B cell (primary cell): Measurements from ENCODE around the gene CACNG7. TPM values are rescaled to one million over a fixed set of nuclear protein-coding genes. Genes with fewer than 3 reads are reported as not detected.

ENCODE experiments used
- ATAC-seq: fragments of 200-7000 bp; cut with Tn5 transposase; one replicate; pipeline ENCODE4 v1.10.0; 2021; ENCODE audit warnings: low read depth, mild to moderate bottlenecking, moderate number of reproducible peaks, moderate library complexity
- CTCF ChIA-PET: fragments of 350-600 bp; sonication (Branson Sonifier 250); formaldehyde crosslinking; loops from one replicate; lab custom pipeline; 2021; ENCODE audit warnings: antibody characterized with exemption, inconsistent platforms; lab: Charles Lee
- POLR2A ChIA-PET: fragments of 350-600 bp; sonication (Branson Sonifier 250); formaldehyde crosslinking; loops from one replicate; lab custom pipeline; 2021; ENCODE audit warnings: antibody characterized with exemption; lab: Charles Lee
- DNase-seq: peaks from one replicate; pipeline ENCODE4 v3.0.0; 2013
- H2AFZ ChIP-seq: 2 replicates; pipeline ENCODE4 v1.6.1; 2012; ENCODE audit warnings: mild to moderate bottlenecking, low read depth, low read length; ENCODE audit not compliant: insufficient read depth, poor library complexity, severe bottlenecking
- H3K27ac ChIP-seq, 2 donors: 1 replicate in 1 of 2; 2 replicates in 1 of 2; pipeline ENCODE4 v1.5.1; 2012 to 2013; ENCODE audit warnings: low read length in 2 of 2, mild to moderate bottlenecking in 2 of 2, moderate library complexity in 1 of 2
- H3K27me3 ChIP-seq, 4 experiments: fragments of 200-600 bp in 1 of 4; sonication (generic) in 1 of 4; replicated peaks in 1 of 4; 1 replicate in 2 of 4; 2 replicates in 2 of 4; pipeline versions ENCODE4 v1.6.1 to v1.7.0; 2013 to 2016; ENCODE audit warnings: low read length in 3 of 4, mild to moderate bottlenecking in 2 of 4, mixed read lengths in 1 of 4, moderate library complexity in 1 of 4; ENCODE audit not compliant: insufficient read depth in 4 of 4, control insufficient read depth in 3 of 4; ENCODE audit errors: control extremely low read depth in 1 of 4
- H3K36me3 ChIP-seq, 2 experiments: replicated peaks in 1 of 2; 1 replicate in 1 of 2; 2 replicates in 1 of 2; pipeline versions ENCODE4 v1.6.1 to v1.7.1; 2013; ENCODE audit warnings: low read length in 1 of 2; ENCODE audit not compliant: insufficient read depth in 2 of 2, control insufficient read depth in 1 of 2; ENCODE audit errors: control extremely low read depth in 1 of 2, extremely low read depth in 1 of 2
- H3K4me1 ChIP-seq, 2 donors: fragments of 200-600 bp in 1 of 2; sonication (generic) in 1 of 2; 1 replicate in 1 of 2; 2 replicates in 1 of 2; pipeline versions ENCODE4 v1.5.1 to v1.6.1; 2013 to 2017; ENCODE audit warnings: low read length in 2 of 2; ENCODE audit not compliant: control insufficient read depth in 2 of 2, insufficient read depth in 2 of 2
- H3K4me2 ChIP-seq: replicated peaks from 2 replicates; pipeline ENCODE3; 2012; ENCODE audit warnings: mild to moderate bottlenecking, low read depth, low read length; ENCODE audit not compliant: poor library complexity, severe bottlenecking
- H3K4me3 ChIP-seq, 5 experiments: fragments of 200-600 bp in 1 of 5; sonication (generic) in 1 of 5; 1 replicate in 3 of 5; 2 replicates in 2 of 5; pipeline versions ENCODE4 v1.5.1 to v1.7.0; 2011 to 2016; ENCODE audit warnings: low read length in 4 of 5, mild to moderate bottlenecking in 4 of 5, low read depth in 2 of 5, control low read depth in 1 of 5, moderate library complexity in 1 of 5; ENCODE audit not compliant: insufficient read depth in 1 of 5; ENCODE audit errors: control extremely low read depth in 1 of 5, extremely low read depth in 1 of 5
- H3K79me2 ChIP-seq: fragments of 200-600 bp; sonication (generic); one replicate; pipeline ENCODE4 v1.6.0; 2016; ENCODE audit warnings: low read length; ENCODE audit not compliant: control insufficient read depth, insufficient read depth
- H3K9ac ChIP-seq: fragments of 200-600 bp; sonication (generic); 2 replicates; pipeline ENCODE4 v1.6.1; 2017; ENCODE audit warnings: mild to moderate bottlenecking, low read length, moderate library complexity
- H3K9me3 ChIP-seq, 3 donors: one replicate each; pipeline versions ENCODE4 v1.6.1 to v1.7.1; 2013; ENCODE audit warnings: low read length in 2 of 3; ENCODE audit not compliant: control insufficient read depth in 2 of 3, insufficient read depth in 1 of 3; ENCODE audit errors: control extremely low read depth in 1 of 3
- H4K20me1 ChIP-seq: 2 replicates; pipeline ENCODE4 v1.6.0; 2012; ENCODE audit warnings: mild to moderate bottlenecking, low read length; ENCODE audit not compliant: insufficient read depth, control insufficient read depth, poor library complexity, severe bottlenecking
- H3K27ac Mint-ChIP-seq: one replicate; pipeline ENCODE4 v1.8.0; 2021; ENCODE audit warnings: mixed read lengths
- H3K27me3 Mint-ChIP-seq: one replicate; pipeline ENCODE4 v1.8.0; 2021; ENCODE audit warnings: mixed read lengths
- H3K4me1 Mint-ChIP-seq: one replicate; pipeline ENCODE4 v1.8.0; 2021; ENCODE audit warnings: mixed read lengths
- H3K4me3 Mint-ChIP-seq: one replicate; pipeline ENCODE4 v1.8.0; 2021; ENCODE audit warnings: mixed read lengths
- H3K9me3 Mint-ChIP-seq: one replicate; pipeline ENCODE4 v1.8.0; 2022; ENCODE audit warnings: mixed read lengths; ENCODE audit not compliant: insufficient read depth
- EZH2 ChIP-seq: IDR thresholded peaks from 2 replicates; pipeline ENCODE4 v1.6.1; 2012; ENCODE audit warnings: borderline replicate concordance, low read depth, mild to moderate bottlenecking, moderate library complexity, low read length; ENCODE audit not compliant: insufficient read depth, poor library complexity, severe bottlenecking
- whole genome bisulfite sequencing: methylation state at CpG from one replicate; pipeline ENCODE4 v1.1.5; 2013; ENCODE audit warnings: missing lambda C conversion rate; ENCODE audit not compliant: insufficient coverage; 5-methylcytosine and 5-hydroxymethylcytosine counted together
- intact Hi-C: fragments of 100-400 bp; cut with micrococcal nuclease; formaldehyde crosslinking; loops from one replicate; pipeline ENCODE4 v1.10.0; 2022
- polyA plus RNA-seq: library from polyadenylated mRNA; depleted of rRNA; stranded (reverse); fragments of >200 nt; gene quantifications from 2 replicates; pipeline ENCODE4 v1.2.3, GENCODE V29; 2012
- total RNA-seq, 2 donors: library from RNA; stranded (reverse); fragments of 120-200 nt in 1 of 2; gene quantifications; 1 replicate in 1 of 2; 2 replicates in 1 of 2; pipeline versions ENCODE4 v1.2.3 to v1.2.4, GENCODE V29; 2013 to 2022
- TF ChIP-seq, protein P1 (sequence below): fragments of 200-600 bp; IDR thresholded peaks from one replicate; pipeline ENCODE4 v1.8.0; 2022; ENCODE audit warnings: antibody characterized with exemption, mild to moderate bottlenecking

The CACNG7 gene
- total and polyA plus RNA-seq, 2 donors (not counting 1 experiment from before 2014, with no cell fraction given) = not detected

DNA sequence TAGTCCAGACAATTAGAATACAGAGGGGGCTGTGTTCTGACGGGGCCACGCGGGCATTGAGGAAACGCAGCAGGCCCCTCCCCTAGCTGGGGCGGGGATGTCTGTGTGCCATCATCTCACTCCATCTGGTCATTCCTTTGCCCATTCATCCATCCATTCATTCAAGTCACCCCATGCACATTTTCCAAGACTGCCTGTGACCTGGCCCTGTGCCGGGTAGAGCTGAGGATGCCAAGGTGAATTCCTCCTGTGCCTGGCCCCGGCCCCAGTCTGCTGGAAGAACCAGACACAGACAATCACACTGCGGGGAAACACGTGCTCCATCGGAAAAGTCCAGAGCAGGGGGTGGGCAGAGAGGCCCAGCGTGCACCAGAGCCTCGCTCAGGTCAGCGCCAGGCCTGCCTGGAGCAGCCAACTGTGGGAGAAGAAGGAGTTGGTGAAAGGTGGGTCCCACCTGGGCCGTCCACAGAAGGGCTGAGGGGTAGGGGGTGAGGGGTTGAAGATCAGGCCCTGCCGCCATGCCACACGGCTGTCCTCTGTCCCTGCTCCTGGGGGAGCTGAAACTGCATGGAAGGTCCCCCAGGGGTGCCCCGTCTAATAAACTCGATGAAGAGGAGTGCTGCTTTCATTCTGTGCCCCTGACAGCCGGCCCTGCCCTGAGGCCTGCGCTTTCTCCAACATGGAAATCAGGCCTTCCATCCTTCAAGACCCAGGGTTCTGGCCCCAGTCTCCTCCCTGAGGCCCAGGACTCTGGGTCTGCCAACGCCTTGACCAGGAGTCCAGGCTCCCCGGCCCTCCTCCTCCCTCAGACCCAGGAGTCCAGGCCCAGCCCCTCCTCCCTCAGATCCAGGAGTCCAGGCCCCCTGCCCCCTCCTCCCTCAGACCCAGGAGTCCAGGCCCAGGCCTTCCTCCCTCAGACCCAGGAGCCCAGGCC, 80.8 kb downstream of the CACNG7 start:
- Mint-ChIP-seq H3K9me3 (no peaks in the 10 kb centered on the region), H3K4me3 (no peak overlapping the region), H3K27me3 (peaks cover 29% of the 10 kb centered on the region), H3K27ac (no peak overlapping the region), H3K4me1 (peaks cover 3% of the 10 kb centered on the region)
- ChIA-PET CTCF (no interaction called here), POLR2A (no interaction called here)
- no peak overlapping the region for H3K27ac ChIP-seq
- no peaks in the 10 kb centered on the region for H3K79me2 ChIP-seq
- no peak overlapping the region for H3K9ac ChIP-seq
- no peak for DNase-seq
- no peaks in the 10 kb centered on the region for H3K36me3 ChIP-seq
- peaks cover 0 to 24% (median 6%) of the 10 kb centered on the region in 4 experiments for H3K27me3 ChIP-seq
- H4K20me1 ChIP-seq = no peaks in the 10 kb centered on the region
- WGBS = 79% methylated on average over 22 of the region's 22 CpGs
- H3K4me1 ChIP-seq = peaks cover 4% of the 10 kb centered on the region in 2 donors
- no peak for TF ChIP-seq EZH2
- TF ChIP-seq, protein P1, sequence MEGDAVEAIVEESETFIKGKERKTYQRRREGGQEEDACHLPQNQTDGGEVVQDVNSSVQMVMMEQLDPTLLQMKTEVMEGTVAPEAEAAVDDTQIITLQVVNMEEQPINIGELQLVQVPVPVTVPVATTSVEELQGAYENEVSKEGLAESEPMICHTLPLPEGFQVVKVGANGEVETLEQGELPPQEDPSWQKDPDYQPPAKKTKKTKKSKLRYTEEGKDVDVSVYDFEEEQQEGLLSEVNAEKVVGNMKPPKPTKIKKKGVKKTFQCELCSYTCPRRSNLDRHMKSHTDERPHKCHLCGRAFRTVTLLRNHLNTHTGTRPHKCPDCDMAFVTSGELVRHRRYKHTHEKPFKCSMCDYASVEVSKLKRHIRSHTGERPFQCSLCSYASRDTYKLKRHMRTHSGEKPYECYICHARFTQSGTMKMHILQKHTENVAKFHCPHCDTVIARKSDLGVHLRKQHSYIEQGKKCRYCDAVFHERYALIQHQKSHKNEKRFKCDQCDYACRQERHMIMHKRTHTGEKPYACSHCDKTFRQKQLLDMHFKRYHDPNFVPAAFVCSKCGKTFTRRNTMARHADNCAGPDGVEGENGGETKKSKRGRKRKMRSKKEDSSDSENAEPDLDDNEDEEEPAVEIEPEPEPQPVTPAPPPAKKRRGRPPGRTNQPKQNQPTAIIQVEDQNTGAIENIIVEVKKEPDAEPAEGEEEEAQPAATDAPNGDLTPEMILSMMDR = no peak
- no peak for ATAC-seq
- no peak overlapping the region for H3K4me3 ChIP-seq
- intact Hi-C loops = no loop called here
- H3K4me2 ChIP-seq = no peak overlapping the region
- peaks cover 0 to 27% (median 0%) of the 10 kb centered on the region in 3 donors for H3K9me3 ChIP-seq
- H2AFZ ChIP-seq = no peak overlapping the region
